GM11168 (cell line): ENCODE data around the gene ARHGAP26.
"Not testable (repeated sequence)": the region's sequence is repeated elsewhere in the genome, so short reads cannot be mapped to it uniquely, and the experiment has no call there.

Source experiments
- in situ Hi-C: fragments of 300-500 bp; cut with MboI; formaldehyde crosslinking; loops from one replicate; pipeline ENCODE4 v1.12.0; 2022; ENCODE audit warnings: low sequenced_read_pairs; ENCODE audit not compliant: unreplicated experiment

Gene ARHGAP26

GRCh38 chr5:143199843-143200242, 429.7 kb downstream of the ARHGAP26 start:
- in situ Hi-C loops, result no loop called here

GRCh38 chr5:143200781-143201398, 430.7 kb downstream of the ARHGAP26 start:
- in situ Hi-C loops, result no loop called here

GRCh38 chr5:143201589-143201988, 431.4 kb downstream of the ARHGAP26 start:
- in situ Hi-C loops, result no loop called here

- in situ Hi-C loops, result not testable (repeated sequence)
These were observed 433.3 kb downstream of the ARHGAP26 start for GRCh38 chr5:143203301-143203956.

- in situ Hi-C loops, result no loop called here
These were observed 434.5 kb downstream of the ARHGAP26 start for GRCh38 chr5:143204474-143205246.

- in situ Hi-C loops, result no loop called here
These were observed 435.2 kb downstream of the ARHGAP26 start for GRCh38 chr5:143205386-143205785.

- in situ Hi-C loops, result no loop called here
These were observed 435.7 kb downstream of the ARHGAP26 start for GRCh38 chr5:143205883-143206195.

- in situ Hi-C loops, result no loop called here
These were observed 436.2 kb downstream of the ARHGAP26 start for GRCh38 chr5:143206196-143207053.

- in situ Hi-C loops, result no loop called here
These were observed 436.9 kb downstream of the ARHGAP26 start for GRCh38 chr5:143207058-143207457.

- in situ Hi-C loops, result no loop called here
These were observed 437.6 kb downstream of the ARHGAP26 start for GRCh38 chr5:143207563-143208364.

GRCh38 chr5:143208365-143208641, 438.1 kb downstream of the ARHGAP26 start:
- in situ Hi-C loops, result no loop called here

- in situ Hi-C loops, result no loop called here
These were observed 438.8 kb downstream of the ARHGAP26 start for GRCh38 chr5:143208781-143209510.

GRCh38 chr5:143209881-143210395, 439.8 kb downstream of the ARHGAP26 start:
- in situ Hi-C loops, result no loop called here

GRCh38 chr5:143210576-143210975, 440.4 kb downstream of the ARHGAP26 start:
- in situ Hi-C loops, result no loop called here

- in situ Hi-C loops, result no loop called here
These were observed 442.1 kb downstream of the ARHGAP26 start for GRCh38 chr5:143212261-143212660.

- in situ Hi-C loops, result no loop called here
These were observed 443.2 kb downstream of the ARHGAP26 start for GRCh38 chr5:143213231-143213850.

GRCh38 chr5:143213851-143214363, 443.7 kb downstream of the ARHGAP26 start:
- in situ Hi-C loops, result no loop called here

- in situ Hi-C loops, result no loop called here
These were observed 444.3 kb downstream of the ARHGAP26 start for GRCh38 chr5:143214458-143214857.
